H4 (cell line): ENCODE data around the gene PYGO1. TPM values are rescaled to one million over a fixed set of nuclear protein-coding genes. Genes with fewer than 3 reads are reported as not detected.
"Not testable (repeated sequence)": the region's sequence is repeated elsewhere in the genome, so short reads cannot be mapped to it uniquely, and the experiment has no call there.

Source experiments
- DNase-seq: peaks from one replicate; pipeline ENCODE4 v3.0.0-alpha.2; 2015; ENCODE audit warnings: low spot score
- total RNA-seq: library from RNA; depleted of rRNA; stranded (reverse); fragments of >200 nt; shearing (Covaris generic); gene quantifications from 2 replicates; pipeline ENCODE4 v1.2.3, GENCODE V29; 2014; rRNA removed

The PYGO1 gene
- total RNA-seq, 1 experiment from 2014 or later: 7.8 TPM

GRCh38 chr15:55513152-55513551, 75.0 kb downstream of the PYGO1 start:
- DNase-seq: no peak

GRCh38 chr15:55507567-55507966, 80.6 kb downstream of the PYGO1 start:
- DNase-seq: no peak

- DNase-seq: not testable (repeated sequence)
Measured at GRCh38 chr15:55505407-55505806, 82.7 kb downstream of the PYGO1 start.

- no peak for DNase-seq
Measured at GRCh38 chr15:55499151-55499550, 89.0 kb downstream of the PYGO1 start.

GRCh38 chr15:55498109-55498938, 89.8 kb downstream of the PYGO1 start:
- peak; percentile 81 for DNase-seq

GRCh38 chr15:55496716-55497115, 91.4 kb downstream of the PYGO1 start:
- DNase-seq: no peak

- DNase-seq: no peak
Measured at GRCh38 chr15:55494931-55495330, 93.2 kb downstream of the PYGO1 start.

- peak; percentile 29 for DNase-seq
Measured at GRCh38 chr15:55488952-55489600, 99.1 kb downstream of the PYGO1 start.

Other genes with a start within 250 kb of the PYGO1 start
- 79.0 and 90.7 TPM in 2 replicates for gene CCPG1, start 180.0 kb downstream of the PYGO1 start, total RNA-seq
- gene PIERCE2, start 179.8 kb downstream of the PYGO1 start, total RNA-seq: 1.3 and 6.5 TPM in 2 replicates
- 1.3 and 2.6 TPM in 2 replicates for gene DNAAF4, start 80.1 kb downstream of the PYGO1 start, total RNA-seq
- gene PRTG, start 154.8 kb upstream of the PYGO1 start, total RNA-seq: 1.3 and 2.1 TPM in 2 replicates